GM18502 (cell line): ENCODE results near the gene PHLPP2.
A peak's percentile ranks its signal among the peaks of the same experiment; 100 is the strongest.

Experiments used
- ATAC-seq: cut with Tn5 transposase; IDR thresholded peaks from one replicate; pipeline ENCODE4 v1.9.1; 2021; ENCODE audit warnings: mild to moderate bottlenecking; ENCODE audit not compliant: unreplicated experiment, poor library complexity

The PHLPP2 gene

DNA sequence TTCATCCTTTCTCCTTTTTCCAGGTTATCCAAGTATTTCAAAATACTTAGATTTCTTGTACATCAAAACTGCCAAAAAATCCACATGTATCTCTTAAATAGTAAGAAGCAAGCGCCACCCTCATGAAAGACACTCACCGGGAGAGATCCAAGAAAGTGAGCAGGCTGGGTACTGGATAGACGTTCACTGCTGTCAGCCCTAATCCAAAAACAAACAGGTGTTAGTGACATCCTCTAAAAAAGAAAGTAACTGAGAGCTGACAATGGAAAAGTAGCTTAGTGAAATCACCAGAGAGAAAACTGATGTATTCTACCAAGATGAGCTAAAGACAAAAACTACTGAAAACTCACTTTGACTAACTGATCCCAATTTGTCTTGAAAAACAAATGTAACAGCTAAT, 52.4 kb downstream of the PHLPP2 start:
- no peak for ATAC-seq

DNA sequence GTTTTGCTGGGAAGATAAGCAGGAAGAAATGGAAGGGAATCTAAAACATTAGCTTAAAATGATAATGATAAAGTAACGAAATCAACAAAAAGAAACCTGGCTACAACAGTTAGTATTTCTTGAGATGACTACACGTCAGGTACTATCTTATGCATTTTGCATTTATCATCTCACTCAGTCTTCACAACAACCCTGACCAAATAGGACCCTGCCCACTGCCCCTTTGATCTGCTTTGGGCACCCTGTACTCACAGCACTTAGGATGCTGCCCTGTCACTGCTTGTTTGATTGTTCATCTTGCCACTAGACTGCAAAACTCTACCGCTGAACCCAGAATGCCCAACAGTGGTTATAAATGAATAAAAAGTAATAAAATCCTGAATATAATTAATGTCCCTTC, 53.3 kb downstream of the PHLPP2 start:
- ATAC-seq, result no peak

DNA sequence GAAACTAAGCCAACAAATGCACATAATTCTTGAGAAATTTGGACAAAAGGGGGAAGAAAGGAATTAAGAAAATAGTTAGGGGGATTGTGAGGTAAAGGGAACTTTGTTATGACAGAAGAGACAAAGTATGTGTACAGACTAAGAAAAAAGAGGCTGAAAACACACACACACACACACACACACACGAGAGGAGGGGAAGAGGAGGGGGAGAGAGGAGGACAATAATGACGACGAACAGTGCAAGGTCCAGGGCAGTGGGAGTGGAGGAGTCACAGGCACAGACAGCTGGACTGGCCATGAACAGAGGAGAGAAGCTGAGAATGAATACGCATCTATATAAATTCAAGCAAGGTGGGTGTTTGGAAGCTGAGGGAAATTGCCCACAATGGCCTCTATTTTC, 54.0 kb downstream of the PHLPP2 start:
- ATAC-seq, result no peak

DNA sequence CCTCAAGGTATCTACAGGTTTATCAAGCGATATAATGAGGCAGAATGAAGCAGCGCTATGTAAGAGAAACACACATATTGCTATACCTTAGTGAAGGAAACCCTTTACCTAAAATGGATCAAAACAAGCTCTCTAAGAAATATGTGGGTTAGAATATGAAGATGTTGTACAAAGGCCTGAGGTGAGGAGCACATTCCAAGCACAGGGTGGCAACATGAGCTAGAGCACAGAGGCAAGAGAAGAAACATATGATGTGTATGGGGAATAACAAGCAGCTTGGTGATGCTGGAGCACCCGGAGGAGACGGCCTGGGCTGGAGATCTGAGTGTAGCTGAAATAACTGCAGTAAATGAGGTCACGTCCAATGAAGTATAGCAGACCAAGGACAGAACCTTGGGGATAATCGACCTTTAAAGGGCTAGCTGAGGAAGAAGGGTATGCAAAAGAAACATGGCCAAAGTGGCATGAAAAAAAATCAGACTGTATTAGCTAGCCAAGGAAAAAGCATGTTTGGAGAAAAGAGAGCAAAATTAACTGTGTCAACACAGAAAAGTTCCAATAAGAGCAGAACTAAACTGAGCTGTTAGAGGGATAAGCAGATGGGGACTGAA, 54.5 kb downstream of the PHLPP2 start:
- ATAC-seq, result no peak

DNA sequence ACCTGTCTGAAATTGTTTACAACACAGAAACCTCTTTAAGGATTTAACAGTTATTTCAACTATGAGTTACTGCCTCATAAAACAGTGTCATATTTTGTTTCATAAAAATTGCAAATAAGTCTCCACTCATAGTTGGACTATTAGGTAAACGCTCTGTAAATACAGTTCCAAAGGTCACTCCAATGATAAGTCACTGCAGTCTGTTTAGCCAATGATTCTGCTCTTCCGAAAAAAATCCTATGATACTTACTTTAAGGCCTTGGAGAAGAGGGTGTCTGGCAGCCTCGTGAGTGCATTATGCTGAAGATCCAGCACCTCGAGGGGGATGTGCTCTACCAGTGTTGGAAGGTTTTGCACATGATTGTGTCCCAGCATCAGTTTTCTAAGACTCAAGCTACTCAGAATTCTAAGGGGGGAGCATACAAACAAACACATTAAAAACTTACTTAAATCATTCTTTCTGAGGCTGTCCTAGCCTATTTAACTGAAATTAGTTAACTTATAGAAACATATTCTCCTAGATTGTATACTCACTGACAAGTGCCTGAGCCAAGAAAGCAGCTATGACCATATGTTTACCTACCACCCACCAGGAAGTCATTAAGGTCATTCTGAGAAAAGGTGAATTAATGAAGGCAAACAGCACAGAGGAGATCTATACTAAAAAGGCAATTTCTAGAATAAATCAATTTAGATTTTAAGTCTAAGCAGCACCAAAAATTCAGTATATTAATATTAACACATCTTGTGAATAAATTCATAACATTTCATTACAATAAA, 57.4 kb downstream of the PHLPP2 start:
- no peak for ATAC-seq

DNA sequence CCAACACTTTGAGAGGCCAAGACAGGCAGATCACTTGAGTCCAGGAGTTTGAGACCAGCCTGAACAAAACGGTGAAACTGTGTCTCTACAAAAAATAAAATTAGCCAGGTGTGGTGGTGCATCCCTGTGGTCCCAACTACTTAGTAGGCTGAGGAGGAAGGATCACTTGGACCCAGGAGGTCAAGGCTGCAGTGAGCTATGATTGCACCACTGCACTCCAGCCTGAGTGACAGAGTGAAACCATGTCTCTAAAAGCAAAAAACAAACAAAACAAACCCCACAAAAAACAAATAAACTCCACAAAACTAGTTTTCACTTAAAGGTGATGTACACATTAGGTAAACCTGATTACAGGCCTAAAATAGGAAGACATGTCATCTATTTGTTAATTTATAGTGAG, 58.2 kb downstream of the PHLPP2 start:
- no peak for ATAC-seq

DNA sequence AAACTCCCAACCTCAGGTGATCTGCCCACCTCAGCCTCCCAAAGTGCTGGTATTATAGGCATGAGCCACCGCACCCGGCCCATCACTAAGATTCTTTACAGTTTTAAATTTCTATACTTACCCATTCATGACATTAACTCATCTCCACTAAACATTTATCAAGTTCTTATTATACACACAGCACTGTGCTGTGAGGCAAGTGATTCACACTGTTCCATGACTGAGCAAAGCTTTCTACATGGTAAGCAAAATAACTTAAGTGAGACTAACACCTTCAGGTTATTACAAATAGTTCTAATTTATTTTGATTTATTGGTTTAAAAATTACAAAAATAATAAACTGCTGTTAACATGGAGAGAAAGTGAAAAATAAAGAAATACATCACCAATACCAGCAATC, 65.0 kb downstream of the PHLPP2 start:
- ATAC-seq, result no peak

DNA sequence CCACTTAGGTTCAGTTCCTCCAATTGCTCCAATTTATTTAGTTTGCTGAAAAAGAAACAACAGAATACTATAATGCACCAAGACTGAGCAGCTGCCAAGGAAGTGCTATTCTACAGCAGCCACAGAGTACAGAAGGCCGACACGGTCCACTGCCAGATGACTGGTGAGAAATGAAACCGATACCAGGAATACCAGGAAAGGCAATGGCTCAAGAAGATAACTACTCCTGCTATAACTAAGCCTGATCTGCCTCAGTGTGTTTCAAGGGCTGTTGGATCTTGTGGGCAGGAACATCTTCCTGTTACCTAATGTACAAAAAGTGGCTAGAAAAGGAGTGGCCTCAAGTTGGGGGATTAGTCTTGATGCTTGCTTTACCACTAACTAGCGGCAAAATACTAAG, 65.7 kb downstream of the PHLPP2 start:
- no peak for ATAC-seq

DNA sequence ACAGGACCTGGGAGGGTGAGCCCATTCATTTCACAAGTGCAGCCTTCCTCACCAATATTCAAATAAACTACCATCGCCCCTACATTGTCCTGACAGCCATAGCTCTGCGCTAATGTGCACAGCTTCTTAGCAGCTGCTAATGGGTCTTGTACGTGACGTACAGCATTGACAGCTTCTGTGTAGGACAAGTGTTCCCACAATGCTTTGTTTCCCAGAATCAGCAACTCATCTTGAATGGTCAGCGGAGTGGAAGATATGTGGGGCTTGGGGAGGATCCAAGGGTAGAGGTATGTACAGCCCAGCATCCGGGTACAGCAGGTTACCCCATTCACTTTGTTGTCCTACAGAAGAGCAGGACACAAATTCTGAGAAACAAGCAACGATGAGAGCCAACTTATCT, 74.8 kb downstream of the PHLPP2 start:
- no peak for ATAC-seq

DNA sequence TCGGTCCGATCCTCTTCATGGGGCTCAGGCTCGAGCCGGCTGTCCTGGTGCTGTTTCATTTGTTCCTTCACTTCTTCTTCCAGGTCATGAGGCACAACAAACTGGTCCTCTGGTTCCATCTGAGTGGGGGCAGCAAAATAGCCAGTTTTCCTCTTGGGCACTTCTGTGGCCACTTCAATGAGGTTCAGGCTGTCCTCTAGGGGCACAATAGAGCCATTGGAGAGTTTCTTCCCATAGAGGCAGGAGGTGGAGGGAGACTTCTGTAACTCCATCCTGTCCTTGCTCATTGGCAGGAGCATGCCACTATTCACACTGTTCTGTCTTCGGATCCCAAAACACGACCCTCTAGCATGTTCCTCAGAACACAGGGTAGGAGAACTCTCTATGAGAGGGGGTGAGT, 75.6 kb downstream of the PHLPP2 start:
- ATAC-seq, result no peak

DNA sequence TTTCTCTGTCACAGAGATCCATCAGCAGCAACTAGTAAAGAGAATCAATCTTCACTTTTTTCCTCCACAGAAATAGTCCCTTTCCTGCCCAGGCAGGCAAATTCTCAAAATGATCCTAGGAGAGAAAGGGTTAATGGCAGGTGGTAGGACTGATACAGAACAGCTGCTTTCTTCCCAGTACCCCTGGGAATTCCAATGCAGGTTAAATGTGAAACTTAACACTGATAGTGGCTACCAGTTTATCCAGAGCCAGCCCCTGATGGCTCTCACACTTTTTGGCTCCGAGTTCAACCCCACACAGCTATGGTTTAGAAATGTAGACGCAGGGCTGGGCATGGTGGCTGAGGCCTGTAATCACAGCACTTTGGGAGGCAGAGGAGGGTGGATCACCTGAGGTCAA, 76.3 kb downstream of the PHLPP2 start:
- no peak for ATAC-seq

DNA sequence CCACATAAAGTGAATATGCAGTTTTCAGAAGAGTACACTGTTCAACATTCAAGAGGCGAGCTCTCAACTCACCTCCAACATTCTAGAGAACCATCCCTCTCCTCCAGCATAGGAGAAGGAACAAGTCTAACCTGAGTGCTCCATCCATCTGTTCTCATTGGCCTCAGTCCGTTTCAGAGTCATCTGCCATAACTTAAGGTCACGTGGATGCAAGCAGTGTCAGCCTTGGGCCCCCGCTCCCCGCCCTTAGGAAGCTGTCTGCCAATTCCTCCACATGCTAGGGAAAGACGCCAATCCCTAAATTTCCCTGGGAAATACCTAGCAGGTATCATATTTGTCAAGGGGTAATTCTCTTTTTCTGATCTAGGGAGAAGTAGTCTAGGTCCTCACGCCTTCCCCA, 77.1 kb downstream of the PHLPP2 start:
- ATAC-seq, result no peak

DNA sequence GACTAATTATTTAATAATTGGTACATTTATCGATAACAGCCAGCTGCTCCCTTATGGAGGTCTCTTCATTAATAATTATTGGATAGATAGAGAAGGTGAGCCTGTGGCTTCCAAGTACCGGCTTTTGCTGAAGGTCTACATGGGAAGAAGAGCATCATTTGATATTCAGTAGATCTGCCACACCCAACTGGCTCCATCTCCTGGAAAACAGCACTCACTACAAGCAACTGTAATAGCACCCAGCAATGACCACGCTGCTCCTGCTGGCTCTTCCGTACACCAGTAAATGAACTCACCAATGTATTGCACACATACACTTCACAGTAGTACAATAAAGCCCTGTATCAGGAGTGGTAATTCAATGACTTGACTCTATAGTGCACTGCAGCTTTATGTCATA, 79.1 kb downstream of the PHLPP2 start:
- ATAC-seq, result peak; percentile 52

DNA sequence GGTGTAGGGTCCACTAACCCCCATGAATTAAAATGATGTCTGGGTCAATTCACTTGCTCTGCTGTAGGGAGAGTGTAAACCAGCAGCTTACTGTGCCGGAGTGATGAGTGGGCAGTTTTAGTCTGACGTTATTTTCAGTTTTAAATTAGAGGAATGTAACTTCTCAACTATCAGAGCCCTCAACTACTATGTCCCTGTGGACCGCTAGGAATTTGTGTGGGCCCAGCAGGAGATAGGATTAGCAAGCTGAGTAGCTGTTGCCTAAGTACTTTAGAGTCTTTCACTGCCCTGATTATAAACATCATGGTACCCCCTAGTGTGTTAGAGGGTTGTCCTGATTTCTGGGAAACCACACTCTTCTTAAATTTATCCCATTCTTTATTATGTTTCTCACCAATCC, 87.1 kb downstream of the PHLPP2 start:
- no peak for ATAC-seq

DNA sequence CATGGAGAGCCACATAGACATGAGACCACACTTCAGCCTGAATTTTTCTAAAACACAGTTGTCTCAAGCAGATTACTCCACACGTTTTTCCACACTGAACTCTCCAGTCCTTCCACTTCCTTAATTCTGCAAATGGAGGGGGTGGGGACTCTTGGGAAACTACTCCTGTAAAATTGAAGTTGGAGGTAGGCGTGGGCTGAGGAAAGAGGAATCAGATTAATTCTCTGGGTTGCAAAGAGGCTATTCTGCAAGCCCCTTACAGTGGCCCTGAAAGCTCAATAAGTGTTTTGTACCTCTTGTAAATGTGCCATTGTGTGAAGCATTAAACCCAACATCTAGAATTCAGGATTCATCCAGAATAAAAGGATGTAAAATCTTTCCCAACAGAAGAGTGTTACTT, 88.9 kb downstream of the PHLPP2 start:
- no peak for ATAC-seq

DNA sequence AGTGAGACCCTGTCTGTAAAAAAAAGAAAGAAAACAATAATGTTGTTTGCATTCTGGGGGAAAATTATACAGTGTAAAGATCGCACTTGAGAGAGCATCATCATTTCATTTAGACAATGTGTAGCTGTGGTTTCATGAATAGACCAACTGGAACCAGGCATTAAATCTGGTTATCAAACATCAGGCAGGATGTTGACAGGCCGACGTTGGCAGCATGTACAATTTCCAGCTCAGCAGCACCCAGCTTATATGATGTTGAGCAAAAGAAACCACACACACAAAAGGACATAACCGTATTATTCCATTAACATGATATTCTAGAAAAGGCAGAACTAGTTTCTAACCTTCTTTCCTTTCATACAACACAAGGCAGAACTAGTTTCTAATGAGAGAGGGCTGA, 92.7 kb downstream of the PHLPP2 start:
- ATAC-seq, result no peak

DNA sequence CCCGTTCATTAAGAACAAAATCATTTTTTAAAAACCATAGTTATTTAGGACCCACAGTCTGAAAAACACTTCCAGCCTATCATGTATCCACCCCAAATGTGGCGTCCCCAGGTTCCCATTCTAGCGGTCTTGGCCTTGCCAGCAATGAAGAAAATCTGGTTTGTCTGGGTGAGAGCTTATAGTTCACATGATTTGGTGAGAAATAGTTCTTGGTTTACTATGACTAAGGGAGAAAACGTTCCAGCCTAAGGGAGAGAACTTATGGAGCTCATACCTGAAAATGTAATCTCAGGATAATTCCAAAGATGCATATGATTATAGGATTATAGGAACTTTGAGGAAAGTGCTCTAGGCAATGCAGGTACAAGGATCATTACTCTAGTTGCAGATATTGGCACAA, 93.7 kb downstream of the PHLPP2 start:
- no peak for ATAC-seq

DNA sequence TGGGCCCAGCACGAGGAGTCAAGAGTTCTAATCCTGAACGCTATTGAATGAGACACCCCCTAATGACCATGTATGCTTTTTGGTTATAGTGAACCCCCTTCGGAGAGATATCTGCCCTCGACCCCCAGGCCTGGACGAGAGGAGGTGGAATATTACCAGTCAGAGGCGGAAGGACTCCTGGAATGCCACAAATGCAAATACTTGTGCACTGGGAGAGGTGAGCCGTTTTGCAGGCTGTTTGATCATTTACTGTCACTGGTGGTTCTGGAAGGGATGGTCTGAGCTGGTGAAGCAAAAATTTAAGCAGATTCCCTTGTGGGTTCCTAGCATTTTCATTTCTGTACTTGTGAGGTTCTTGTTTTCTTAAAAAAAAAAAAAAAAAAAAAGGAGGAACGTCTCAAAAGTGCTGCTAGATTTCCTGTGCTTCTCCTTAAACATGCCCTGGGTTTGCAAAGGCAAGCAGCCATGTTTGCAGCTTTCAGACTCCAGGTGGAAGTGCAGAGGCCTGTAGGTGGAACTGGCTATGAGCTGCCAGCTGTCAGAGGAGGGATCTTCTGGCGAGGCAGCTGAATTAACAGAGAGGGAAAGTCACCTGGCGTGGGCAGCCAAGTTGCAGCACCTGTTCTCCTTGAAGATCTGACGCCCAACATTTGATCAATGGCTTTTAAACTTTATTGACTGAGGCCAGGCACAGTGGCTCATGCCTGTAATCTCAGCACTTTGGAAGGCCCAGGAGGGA, 95.1 kb downstream of the PHLPP2 start:
- ATAC-seq, result no peak

DNA sequence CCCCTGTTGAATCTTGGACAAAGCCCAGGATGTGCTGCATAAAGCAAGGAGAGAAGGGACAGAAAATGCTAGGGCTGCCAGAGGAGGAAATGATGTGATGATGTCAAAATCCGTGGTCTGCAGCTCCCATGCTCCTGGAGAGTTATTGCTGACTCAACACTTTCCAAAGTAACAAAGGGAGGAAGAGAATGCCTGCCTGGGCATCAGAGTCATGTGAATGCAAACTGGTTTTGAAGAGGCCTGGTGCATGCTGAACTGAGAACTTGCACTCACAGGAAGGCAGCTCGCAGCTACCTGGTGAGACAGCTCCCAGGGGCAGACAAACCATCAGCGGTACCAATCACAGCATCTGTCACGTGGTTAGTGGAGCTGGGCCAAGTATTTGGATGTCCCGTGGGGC, 95.7 kb downstream of the PHLPP2 start:
- no peak for ATAC-seq

DNA sequence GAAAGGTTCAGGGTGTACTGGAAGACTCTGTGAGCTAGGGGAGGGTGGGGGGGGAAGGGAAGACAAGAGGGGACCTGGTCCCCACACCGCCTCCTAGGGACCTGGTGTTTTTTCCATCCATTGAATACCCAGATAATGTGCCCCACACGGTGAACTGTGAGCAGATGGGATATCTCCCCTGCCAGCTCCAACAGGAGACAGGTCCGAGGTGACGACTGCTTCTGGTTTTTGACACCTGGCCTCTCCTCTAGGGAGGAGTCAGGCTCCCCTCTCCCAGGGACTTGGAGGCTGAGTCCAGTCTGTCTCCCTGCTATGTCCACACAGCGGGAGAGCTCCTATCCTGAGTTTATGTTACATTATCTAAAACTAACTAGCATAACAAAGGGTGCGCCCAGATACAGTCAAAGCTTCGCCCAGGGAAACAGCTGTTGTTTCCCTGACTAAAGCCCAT, 96.7 kb downstream of the PHLPP2 start:
- ATAC-seq, result no peak

DNA sequence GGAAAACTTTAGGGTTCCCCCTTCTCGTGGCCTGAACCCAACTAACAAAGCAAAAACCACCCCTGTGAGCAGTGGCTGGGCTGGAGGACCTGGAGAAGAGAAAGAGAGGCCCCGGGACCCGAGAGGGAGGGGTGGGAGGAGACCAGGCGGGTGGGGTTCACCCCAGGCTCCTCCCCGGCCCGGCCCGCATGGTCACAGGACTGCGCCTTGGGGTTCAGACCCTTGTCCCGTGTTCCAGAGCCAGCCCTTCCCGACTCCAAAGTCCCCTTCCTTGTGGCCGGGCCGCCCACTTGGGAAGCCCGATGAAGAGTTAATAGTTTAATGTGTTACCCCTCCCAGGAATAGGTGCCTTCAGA, 97.7 kb downstream of the PHLPP2 start:
- ATAC-seq, result no peak
